KMS-11 (cell line): Measurements from ENCODE around the gene YWHAH.

Source experiments
- H2AFZ ChIP-seq: fragments of 200-600 bp; sonication (generic); 2 replicates; pipeline ENCODE4 v1.6.1; 2016; ENCODE audit warnings: antibody characterized with exemption, mixed run types, low read depth
- H3K27ac ChIP-seq: fragments of 200-600 bp; sonication (generic); 2 replicates; pipeline ENCODE4 v1.6.1; 2016; ENCODE audit warnings: mild to moderate bottlenecking, mixed run types
- H3K27me3 ChIP-seq: fragments of 200-600 bp; sonication (generic); 2 replicates; pipeline ENCODE4 v1.6.1; 2017; ENCODE audit warnings: mild to moderate bottlenecking, low read depth, mixed run types, moderate library complexity; ENCODE audit not compliant: insufficient read depth
- H3K36me3 ChIP-seq: fragments of 200-600 bp; sonication (generic); 2 replicates; pipeline ENCODE4 v1.6.1; 2017; ENCODE audit warnings: mild to moderate bottlenecking, mixed run types; ENCODE audit not compliant: insufficient read depth
- H3K4me1 ChIP-seq: fragments of 200-600 bp; sonication (generic); 2 replicates; pipeline ENCODE4 v1.6.1; 2016; ENCODE audit warnings: mild to moderate bottlenecking, low read depth, mixed run types; ENCODE audit not compliant: poor library complexity, severe bottlenecking
- H3K4me2 ChIP-seq: fragments of 200-600 bp; sonication (generic); 2 replicates; pipeline ENCODE4 v1.7.0; 2016; ENCODE audit warnings: mild to moderate bottlenecking, mixed run types
- H3K4me3 ChIP-seq: fragments of 200-600 bp; sonication (generic); IDR thresholded peaks from 2 replicates; pipeline ENCODE4 v1.6.1; 2017; ENCODE audit warnings: low read depth, low read length, mixed read lengths; ENCODE audit not compliant: insufficient read depth
- H3K79me2 ChIP-seq: fragments of 200-600 bp; sonication (generic); 2 replicates; pipeline ENCODE4 v1.6.1; 2016; ENCODE audit warnings: low read depth, mixed run types; ENCODE audit not compliant: insufficient read depth
- H3K9ac ChIP-seq: fragments of 200-600 bp; sonication (generic); 2 replicates; pipeline ENCODE4 v1.6.1; 2016; ENCODE audit warnings: mild to moderate bottlenecking, mixed run types
- H4K20me1 ChIP-seq: fragments of 200-600 bp; sonication (generic); 2 replicates; pipeline ENCODE4 v1.6.1; 2016; ENCODE audit warnings: mild to moderate bottlenecking, mixed run types; ENCODE audit not compliant: insufficient read depth
- CTCF ChIP-seq: fragments of 200-600 bp; sonication (generic); conservative IDR thresholded peaks from 2 replicates; pipeline ENCODE4 v1.6.1; 2017; ENCODE audit warnings: low read depth, mild to moderate bottlenecking, antibody characterized with exemption, low read length, moderate library complexity, mixed read lengths

The YWHAH gene

GRCh38 chr22:31905356-31905755 lies 39.0 kb upstream of the YWHAH start:
- H4K20me1 ChIP-seq, result no peaks in the 10 kb centered on the region
- H3K4me3 ChIP-seq, result no peak overlapping the region
- no peak for TF ChIP-seq CTCF
- H3K27ac ChIP-seq, result no peak overlapping the region
- H3K4me2 ChIP-seq, result no peak overlapping the region
- no peaks in the 10 kb centered on the region for H3K27me3 ChIP-seq
- H3K36me3 ChIP-seq, result no peaks in the 10 kb centered on the region
- no peaks in the 10 kb centered on the region for H3K4me1 ChIP-seq
- no peak overlapping the region for H3K9ac ChIP-seq
- H2AFZ ChIP-seq, result no peak overlapping the region
- no peaks in the 10 kb centered on the region for H3K79me2 ChIP-seq

DNA sequence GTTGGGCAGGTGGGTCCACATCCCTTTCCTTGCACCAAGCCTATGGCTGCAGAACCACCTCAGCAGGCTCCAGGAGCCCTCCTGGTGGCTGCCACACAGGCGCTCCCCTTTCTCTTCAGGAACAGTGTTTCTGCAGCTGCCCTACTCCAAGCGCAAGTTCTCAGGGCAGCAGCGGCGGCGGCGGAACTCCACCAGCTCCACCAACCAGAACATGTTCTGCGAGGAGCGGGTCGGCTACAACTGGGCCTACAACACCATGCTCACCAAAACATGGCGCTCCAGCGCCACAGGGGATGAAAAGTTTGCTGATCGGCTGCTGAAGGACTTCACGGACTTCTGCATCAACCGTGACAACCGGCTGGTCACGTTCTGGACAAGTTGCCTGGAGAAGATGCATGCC lies 38.2 kb upstream of the YWHAH start:
- Histone ChIP-seq H3K27me3 (no peaks in the 10 kb centered on the region), H3K79me2 (no peaks in the 10 kb centered on the region), H3K4me2 (no peak overlapping the region), H3K27ac (no peak overlapping the region), H4K20me1 (no peaks in the 10 kb centered on the region), H3K36me3 (no peaks in the 10 kb centered on the region), H2AFZ (no peak overlapping the region), H3K9ac (no peak overlapping the region), H3K4me1 (no peaks in the 10 kb centered on the region), H3K4me3 (no peak overlapping the region)
- no peak for TF ChIP-seq CTCF

- Histone ChIP-seq H3K36me3 (no peaks in the 10 kb centered on the region), H3K27me3 (no peaks in the 10 kb centered on the region), H3K4me3 (no peak overlapping the region), H2AFZ (no peak overlapping the region), H4K20me1 (no peaks in the 10 kb centered on the region), H3K4me2 (no peak overlapping the region), H3K9ac (no peak overlapping the region), H3K4me1 (no peaks in the 10 kb centered on the region), H3K79me2 (no peaks in the 10 kb centered on the region), H3K27ac (no peak overlapping the region)
- no peak for TF ChIP-seq CTCF
Measured at GRCh38 chr22:31906569-31906968, 37.8 kb upstream of the YWHAH start.

- Histone ChIP-seq H3K9ac (no peak overlapping the region), H3K4me1 (no peaks in the 10 kb centered on the region), H2AFZ (no peak overlapping the region), H3K79me2 (no peaks in the 10 kb centered on the region), H3K4me2 (no peak overlapping the region), H3K4me3 (no peak overlapping the region), H3K27ac (no peak overlapping the region), H3K27me3 (no peaks in the 10 kb centered on the region), H3K36me3 (no peaks in the 10 kb centered on the region), H4K20me1 (no peaks in the 10 kb centered on the region)
- no peak for TF ChIP-seq CTCF
Measured at GRCh38 chr22:31909977-31910376, 34.4 kb upstream of the YWHAH start.
